Skeletal muscle cell (primary cell): ENCODE measurements around the gene GPR176.
A peak's percentile ranks its signal among the peaks of the same experiment; 100 is the strongest.

Experiments
- DNase-seq: peaks from one replicate; pipeline ENCODE4 v3.0.0-alpha.2; 2010; ENCODE audit warnings: low read depth
- H3K4me3 ChIP-seq: 2 replicates; pipeline ENCODE4 v1.5.1; 2011; ENCODE audit warnings: low read depth, mild to moderate bottlenecking, control low read depth, low read length, moderate library complexity

GPR176 gene, protein sequence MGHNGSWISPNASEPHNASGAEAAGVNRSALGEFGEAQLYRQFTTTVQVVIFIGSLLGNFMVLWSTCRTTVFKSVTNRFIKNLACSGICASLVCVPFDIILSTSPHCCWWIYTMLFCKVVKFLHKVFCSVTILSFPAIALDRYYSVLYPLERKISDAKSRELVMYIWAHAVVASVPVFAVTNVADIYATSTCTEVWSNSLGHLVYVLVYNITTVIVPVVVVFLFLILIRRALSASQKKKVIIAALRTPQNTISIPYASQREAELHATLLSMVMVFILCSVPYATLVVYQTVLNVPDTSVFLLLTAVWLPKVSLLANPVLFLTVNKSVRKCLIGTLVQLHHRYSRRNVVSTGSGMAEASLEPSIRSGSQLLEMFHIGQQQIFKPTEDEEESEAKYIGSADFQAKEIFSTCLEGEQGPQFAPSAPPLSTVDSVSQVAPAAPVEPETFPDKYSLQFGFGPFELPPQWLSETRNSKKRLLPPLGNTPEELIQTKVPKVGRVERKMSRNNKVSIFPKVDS

DNA sequence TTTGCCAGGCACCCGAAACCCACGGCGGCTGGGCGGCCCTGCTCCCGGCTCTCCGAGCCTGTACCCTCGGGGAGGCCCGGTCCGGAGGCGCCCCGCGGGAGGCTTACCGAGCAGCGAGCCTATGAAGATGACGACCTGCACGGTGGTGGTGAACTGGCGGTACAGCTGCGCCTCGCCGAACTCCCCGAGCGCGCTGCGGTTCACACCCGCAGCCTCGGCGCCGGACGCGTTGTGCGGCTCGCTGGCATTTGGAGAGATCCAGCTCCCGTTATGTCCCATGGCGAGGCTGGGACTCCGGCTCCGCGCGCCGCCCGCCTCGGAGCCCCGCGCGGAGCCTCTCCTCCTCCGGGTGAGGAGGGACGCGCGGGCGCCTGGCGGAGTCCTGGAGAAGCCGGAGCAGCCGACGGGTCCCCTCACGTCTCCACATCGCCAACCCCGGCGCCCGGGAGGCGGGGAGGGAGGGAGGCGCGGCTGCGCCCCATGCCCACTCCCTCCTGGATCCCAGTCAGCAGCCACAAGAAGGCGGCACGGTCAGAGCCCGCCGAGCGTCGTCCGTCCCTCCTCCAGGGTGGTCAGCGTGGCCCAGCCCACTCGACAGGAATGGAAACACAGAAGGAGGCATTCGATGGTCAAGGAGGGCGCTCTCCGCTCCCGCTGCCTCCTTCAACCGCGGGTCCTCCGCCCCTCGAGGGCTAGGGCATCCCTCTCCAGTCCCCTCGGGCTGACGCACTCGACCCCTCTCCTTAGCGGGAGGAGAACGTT is at the start of gene GPR176:
TSS of gene GPR176 (minus strand) at position 519 of the 762 bp plus-strand sequence. CDS start at position 279, 240 bp downstream.
- peak; percentile 67 for DNase-seq
- peak within 1 kb of the TSS; percentile 80 for H3K4me3 ChIP-seq

- H3K4me3 ChIP-seq: no peak overlapping the region
- DNase-seq: no peak
Measured at GRCh38 chr15:39969002-39969394, 48.9 kb upstream of the GPR176 start.

DNA sequence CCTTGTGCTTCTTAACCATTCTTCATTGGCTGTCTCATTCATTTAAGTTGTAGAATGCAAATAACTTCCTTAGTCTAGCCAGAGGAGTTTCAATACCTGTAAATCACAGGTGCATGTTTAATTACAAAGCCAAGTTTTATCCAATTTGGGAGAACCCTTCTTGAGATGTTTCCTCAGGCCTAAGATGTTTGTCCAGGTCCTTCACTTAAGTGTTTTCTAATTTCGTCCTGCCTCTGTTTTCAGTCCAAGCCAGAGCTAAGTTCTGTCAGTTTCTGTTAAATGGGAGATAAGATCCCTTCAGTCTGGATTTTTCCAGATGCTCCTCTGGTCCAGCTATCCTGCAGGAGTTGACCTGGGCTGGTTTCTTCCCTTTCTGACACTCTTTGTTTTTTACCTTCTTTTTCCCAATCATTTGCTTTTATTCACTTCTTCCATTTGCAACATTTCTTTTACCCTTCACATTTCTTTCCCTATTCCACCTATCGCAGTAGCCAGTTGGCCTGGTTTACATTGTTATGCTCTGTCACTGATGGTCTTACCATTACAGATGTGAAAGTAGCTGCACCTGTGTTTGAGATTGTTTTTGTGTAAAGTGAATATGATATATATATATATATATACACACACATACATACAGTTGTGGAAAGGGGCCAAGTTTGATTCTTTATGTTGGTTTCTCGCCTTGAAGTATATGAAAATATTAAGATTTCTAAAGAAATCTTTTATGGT is 48.4 kb upstream of the GPR176 start:
- DNase-seq: no peak
- H3K4me3 ChIP-seq: no peak overlapping the region

GRCh38 chr15:39966521-39966920 is 46.5 kb upstream of the GPR176 start:
- no peak for DNase-seq
- no peak overlapping the region for H3K4me3 ChIP-seq

- no peak overlapping the region for H3K4me3 ChIP-seq
- DNase-seq: no peak
Measured at GRCh38 chr15:39963786-39964185, 43.7 kb upstream of the GPR176 start.

- DNase-seq: no peak
- no peak overlapping the region for H3K4me3 ChIP-seq
Measured at GRCh38 chr15:39961051-39961450, 41.0 kb upstream of the GPR176 start.

- H3K4me3 ChIP-seq: no peak overlapping the region
- no peak for DNase-seq
Measured at GRCh38 chr15:39960411-39960810, 40.3 kb upstream of the GPR176 start.

GRCh38 chr15:39959411-39959810 is 39.3 kb upstream of the GPR176 start:
- no peak for DNase-seq
- no peak overlapping the region for H3K4me3 ChIP-seq

GRCh38 chr15:39957481-39957880 is 37.4 kb upstream of the GPR176 start:
- no peak overlapping the region for H3K4me3 ChIP-seq

DNA sequence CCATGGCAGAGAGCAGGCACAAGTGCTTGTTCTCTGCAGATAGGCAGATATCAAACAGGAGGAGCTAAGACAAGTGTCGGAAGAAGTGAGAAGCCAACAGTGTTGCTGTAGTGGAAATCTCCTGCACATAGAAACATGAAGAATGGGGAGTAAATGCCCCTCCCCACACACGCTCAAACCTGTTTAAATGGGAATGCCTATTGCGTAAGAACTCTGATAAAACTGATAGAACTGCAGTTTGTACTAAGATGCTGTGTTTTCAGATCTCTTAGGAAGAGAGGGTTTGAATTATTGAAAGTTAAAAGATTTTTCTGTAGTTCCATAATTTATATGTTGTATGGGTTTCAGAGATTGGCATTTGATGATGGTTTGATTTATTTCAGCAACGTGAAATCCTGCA is 33.5 kb upstream of the GPR176 start:
- no peak for DNase-seq
- H3K4me3 ChIP-seq: no peak overlapping the region

More at GRCh38 chr15:39957481-39957880, 37.4 kb upstream of the GPR176 start:
- no peak for DNase-seq

- DNase-seq: no peak
- H3K4me3 ChIP-seq: no peak overlapping the region
Measured at GRCh38 chr15:39951561-39951960, 31.5 kb upstream of the GPR176 start.

DNA sequence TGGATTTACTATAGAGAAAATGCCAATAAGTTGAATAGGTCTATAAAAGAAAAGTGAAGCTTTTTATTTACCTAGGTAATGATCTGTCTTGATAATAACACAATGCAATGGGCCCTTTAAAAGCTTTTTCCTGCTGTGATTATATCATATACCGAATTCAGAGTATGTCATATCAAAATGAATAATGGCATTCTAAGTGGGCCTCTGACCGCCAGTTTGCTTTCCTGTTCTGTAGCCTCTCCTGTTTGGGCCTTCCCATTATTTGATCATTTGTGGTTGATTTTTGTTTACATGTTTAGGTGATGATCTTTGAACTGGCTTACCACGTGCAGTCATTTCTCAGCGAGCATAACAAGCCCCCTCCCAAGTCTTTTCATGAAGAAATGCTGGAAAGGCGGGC is 28.8 kb upstream of the GPR176 start:
- no peak for DNase-seq
- H3K4me3 ChIP-seq: no peak overlapping the region

DNA sequence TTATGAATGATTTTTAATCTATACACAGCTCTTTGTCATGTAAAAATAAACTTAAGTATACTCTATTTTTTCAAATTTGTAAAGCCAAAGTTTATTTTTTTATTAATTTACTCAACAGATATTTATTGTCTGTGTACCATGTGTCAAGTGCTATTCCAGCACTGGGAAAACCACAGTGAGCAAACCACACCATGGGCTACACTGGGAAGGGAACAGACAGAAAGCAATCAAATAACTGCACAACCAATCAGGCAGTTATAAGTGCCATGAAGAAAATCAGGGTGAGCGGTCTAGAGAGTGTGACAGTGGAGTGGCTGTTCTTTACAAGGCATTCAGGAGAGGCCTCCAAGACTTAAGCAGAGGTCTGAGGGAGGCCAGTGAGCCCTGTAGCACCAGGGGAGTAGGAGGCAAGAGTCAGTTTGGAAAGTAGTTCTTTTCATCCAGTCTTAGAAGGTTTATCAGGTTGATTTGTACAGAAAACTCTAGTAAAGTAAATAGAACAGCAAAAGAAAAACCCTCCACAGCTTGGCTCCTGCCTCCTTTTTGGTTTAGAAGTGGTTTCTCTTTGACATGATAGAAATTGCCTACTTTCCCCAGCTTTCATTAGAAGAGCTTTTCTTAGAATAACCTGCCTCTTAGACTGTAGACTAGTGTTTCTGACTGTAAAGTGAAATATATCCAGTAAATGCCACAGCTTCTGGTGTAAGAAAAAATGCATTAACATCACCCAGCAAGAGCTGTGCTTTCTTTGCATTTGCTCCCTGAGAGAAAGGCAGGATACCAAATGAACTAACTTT is 27.5 kb upstream of the GPR176 start:
- no peak for DNase-seq

DNA sequence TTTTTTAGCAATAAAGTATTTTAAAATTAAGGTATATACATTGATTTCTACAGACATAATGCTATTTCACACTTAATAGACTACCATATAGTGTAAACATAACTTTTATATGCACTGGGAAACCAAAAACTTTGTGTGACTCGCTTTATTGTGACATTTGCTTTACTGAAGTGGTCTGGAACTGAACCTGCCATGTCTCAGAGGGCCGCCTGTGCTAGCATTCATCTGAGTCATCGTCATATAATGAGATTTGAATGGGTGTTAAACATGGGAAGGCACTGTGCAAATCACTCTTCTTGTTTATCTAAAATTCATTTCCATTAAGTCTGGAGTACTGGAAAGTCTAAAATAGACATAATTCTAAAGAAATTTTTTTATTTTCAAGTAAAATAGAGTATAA is 26.8 kb upstream of the GPR176 start:
- H3K4me3 ChIP-seq: no peak overlapping the region
- DNase-seq: no peak

More for the DNA sequence above, 27.5 kb upstream of the GPR176 start:
- no peak overlapping the region for H3K4me3 ChIP-seq

DNA sequence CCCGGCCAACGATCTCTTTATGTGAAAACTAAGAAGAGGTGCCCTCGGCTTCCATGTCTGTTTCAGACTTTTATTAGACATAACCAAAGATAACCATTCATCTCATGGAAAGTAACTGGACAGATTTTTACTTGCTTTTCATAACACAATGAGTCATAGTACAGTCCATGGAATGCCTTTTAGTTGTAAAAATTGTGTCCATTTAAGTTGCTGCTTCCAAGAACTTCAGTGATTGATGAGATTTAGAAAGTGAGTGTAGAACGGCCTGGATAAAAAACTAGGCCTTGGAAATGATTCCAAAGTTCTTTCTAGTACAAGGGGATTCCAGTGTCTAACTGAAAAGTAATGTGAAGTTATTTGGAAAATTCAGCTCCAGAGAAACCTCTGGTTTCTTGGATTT is 24.7 kb upstream of the GPR176 start:
- DNase-seq: no peak
- no peak overlapping the region for H3K4me3 ChIP-seq

- H3K4me3 ChIP-seq: no peak overlapping the region
- DNase-seq: no peak
Measured at GRCh38 chr15:39942753-39943150, 22.7 kb upstream of the GPR176 start.

GRCh38 chr15:39942101-39942752 is 22.2 kb upstream of the GPR176 start:
- peak; percentile 45 for DNase-seq
- H3K4me3 ChIP-seq: no peak overlapping the region
